ENCODE measurements around the gene MGAT5. TPM values are rescaled to one million over a fixed set of nuclear protein-coding genes. Genes with fewer than 3 reads are reported as not detected.

MGAT5 gene
- total RNA-seq, 1 donor from 2014 or later, result 70.3 TPM

GRCh38 chr2:134305109-134305491, 51.2 kb downstream of the MGAT5 start:
- no peak for DNase-seq

GRCh38 chr2:134306521-134306920, 52.6 kb downstream of the MGAT5 start:
- no peak for DNase-seq

- no peak for DNase-seq
These were observed 53.5 kb downstream of the MGAT5 start for GRCh38 chr2:134307334-134307733.

GRCh38 chr2:134308474-134309385, 54.9 kb downstream of the MGAT5 start:
- DNase-seq, result no peak

GRCh38 chr2:134310107-134311079, 56.5 kb downstream of the MGAT5 start:
- DNase-seq, result no peak

GRCh38 chr2:134312482-134312881, 58.6 kb downstream of the MGAT5 start:
- DNase-seq, result no peak

- no peak for DNase-seq
These were observed 60.3 kb downstream of the MGAT5 start for GRCh38 chr2:134314202-134314601.

- DNase-seq, result no peak
These were observed 61.0 kb downstream of the MGAT5 start for GRCh38 chr2:134314681-134315368.

GRCh38 chr2:134315471-134315870, 61.6 kb downstream of the MGAT5 start:
- no peak for DNase-seq

- no peak for DNase-seq
These were observed 65.9 kb downstream of the MGAT5 start for GRCh38 chr2:134319596-134320254.

- no peak for DNase-seq
These were observed 67.1 kb downstream of the MGAT5 start for GRCh38 chr2:134320930-134321329.

- DNase-seq, result no peak
These were observed 69.9 kb downstream of the MGAT5 start for GRCh38 chr2:134323777-134324176.

GRCh38 chr2:134324430-134324829, 70.6 kb downstream of the MGAT5 start:
- no peak for DNase-seq

- DNase-seq, result no peak
These were observed 71.1 kb downstream of the MGAT5 start for GRCh38 chr2:134324947-134325346.

- DNase-seq, result no peak
These were observed 71.8 kb downstream of the MGAT5 start for GRCh38 chr2:134325696-134326095.

GRCh38 chr2:134327367-134327766, 73.5 kb downstream of the MGAT5 start:
- no peak for DNase-seq

GRCh38 chr2:134331081-134331480, 77.2 kb downstream of the MGAT5 start:
- DNase-seq, result no peak

- DNase-seq, result no peak
These were observed 79.8 kb downstream of the MGAT5 start for GRCh38 chr2:134333646-134334189.

- no peak for DNase-seq
These were observed 80.9 kb downstream of the MGAT5 start for GRCh38 chr2:134334542-134335353.

- no peak for DNase-seq
These were observed 81.7 kb downstream of the MGAT5 start for GRCh38 chr2:134335601-134336000.

- DNase-seq, result no peak
These were observed 82.5 kb downstream of the MGAT5 start for GRCh38 chr2:134336352-134336751.
